SK-N-SH (cell line): ENCODE data around the gene C9orf43. TPM values are rescaled to one million over a fixed set of nuclear protein-coding genes. Genes with fewer than 3 reads are reported as not detected.

Experiments used
- CTCF ChIA-PET: fragments of 300-600, 350-600 bp; formaldehyde crosslinking; extraction: SDS; loops from one replicate; lab custom pipeline; 2021; lab: Yijun Ruan, JAX
- POLR2A ChIA-PET: fragments of 350-600 bp; sonication (Branson Sonifier 250); formaldehyde crosslinking; extraction: SDS; loops from one replicate; lab custom pipeline; 2020; ENCODE audit warnings: antibody characterized with exemption, inconsistent platforms; lab: Yijun Ruan, JAX
- DNase-seq: peaks from one replicate; pipeline ENCODE4 v3.0.0; 2012
- H2AFZ ChIP-seq: fragments of 200-600 bp; sonication (generic); 2 replicates; pipeline ENCODE4 v1.8.1; 2016; ENCODE audit warnings: antibody characterized with exemption, mild to moderate bottlenecking, low read depth
- H3F3A ChIP-seq: fragments of 200-600 bp; sonication (generic); replicated peaks from 2 replicates; pipeline ENCODE3; 2016; ENCODE audit warnings: antibody characterized with exemption, mild to moderate bottlenecking; ENCODE audit not compliant: insufficient read depth
- H3K27ac ChIP-seq, 2 experiments: fragments of 200-500 bp in 1 of 2; fragments of 200-600 bp in 1 of 2; sonication (Bioruptor generic) in 1 of 2; sonication (generic), shearing (Covaris generic) in 1 of 2; 2 replicates each; pipeline versions ENCODE4 v1.5.1 to v1.6.1; 2014 to 2016; ENCODE audit warnings: low read depth in 2 of 2, inconsistent platforms in 1 of 2, low read length in 1 of 2, mild to moderate bottlenecking in 1 of 2, mixed read lengths in 1 of 2
- H3K27me3 ChIP-seq: fragments of 200-600 bp; sonication (generic), shearing (Covaris generic); 2 replicates; pipeline ENCODE4 v1.6.1; 2016; ENCODE audit warnings: mixed run types; ENCODE audit not compliant: insufficient read depth
- H3K36me3 ChIP-seq, 2 experiments: fragments of 200-500 bp in 1 of 2; fragments of 200-600 bp in 1 of 2; sonication (Bioruptor generic) in 1 of 2; sonication (generic) in 1 of 2; replicated peaks in 1 of 2; 2 replicates each; pipeline versions ENCODE3 to v1.5.1; 2014 to 2016; ENCODE audit warnings: low read length in 1 of 2, mild to moderate bottlenecking in 1 of 2; ENCODE audit not compliant: insufficient read depth in 2 of 2, control insufficient read depth in 1 of 2
- H3K4me1 ChIP-seq, 2 experiments: fragments of 200-500 bp in 1 of 2; fragments of 200-600 bp in 1 of 2; sonication (Bioruptor generic) in 1 of 2; sonication (generic), shearing (Covaris generic) in 1 of 2; 2 replicates each; pipeline versions ENCODE4 v1.5.1 to v1.6.1; 2014 to 2016; ENCODE audit warnings: low read depth in 1 of 2, low read length in 1 of 2, mixed run types in 1 of 2; ENCODE audit not compliant: insufficient read depth in 2 of 2, control insufficient read depth in 1 of 2
- H3K4me2 ChIP-seq: fragments of 200-600 bp; sonication (generic), shearing (Covaris generic); 2 replicates; pipeline ENCODE4 v1.6.1; 2017; ENCODE audit warnings: mixed run types
- H3K4me3 ChIP-seq, 2 experiments: fragments of 200-500 bp in 1 of 2; fragments of 200-600 bp in 1 of 2; sonication (Bioruptor generic) in 1 of 2; sonication (generic), shearing (Covaris generic) in 1 of 2; 2 replicates each; pipeline versions ENCODE4 v1.5.1 to v1.8.1; 2014 to 2016; ENCODE audit warnings: low read depth in 2 of 2, inconsistent platforms in 1 of 2, low read length in 1 of 2, mild to moderate bottlenecking in 1 of 2, mixed read lengths in 1 of 2, moderate library complexity in 1 of 2
- H3K79me2 ChIP-seq: fragments of 200-600 bp; sonication (generic); 2 replicates; pipeline ENCODE4 v1.8.1; 2017; ENCODE audit warnings: mild to moderate bottlenecking; ENCODE audit not compliant: insufficient read depth
- H3K9ac ChIP-seq: fragments of 200-600 bp; sonication (generic); 2 replicates; pipeline ENCODE4 v1.6.1; 2017; ENCODE audit warnings: mixed run types
- H3K9me2 ChIP-seq: fragments of 200-600 bp; sonication (generic); 2 replicates; pipeline ENCODE4 v1.6.1; 2017; ENCODE audit warnings: mixed run types
- H3K9me3 ChIP-seq: fragments of 200-600 bp; sonication (generic); 2 replicates; pipeline ENCODE4 v1.6.1; 2017; ENCODE audit warnings: mixed run types, mild to moderate bottlenecking, moderate library complexity
- H4K20me1 ChIP-seq: fragments of 200-600 bp; sonication (generic); 2 replicates; pipeline ENCODE4 v1.6.1; 2017; ENCODE audit warnings: mild to moderate bottlenecking, mixed run types; ENCODE audit not compliant: insufficient read depth
- CHD2 ChIP-seq: fragments of 150-350 bp; IDR thresholded peaks from 2 replicates; pipeline ENCODE4 v1.6.1; 2018; ENCODE audit warnings: low read length; ENCODE audit not compliant: partially characterized antibody
- ELF1 ChIP-seq: IDR thresholded peaks from 2 replicates; pipeline ENCODE4 v1.4.0; 2012
- EZH2phosphoT487 ChIP-seq: fragments of 200-600 bp; sonication (generic); IDR thresholded peaks from 2 replicates; pipeline ENCODE4 v1.6.1; 2017; ENCODE audit warnings: low read depth, mixed run types, mild to moderate bottlenecking, antibody characterized with exemption, moderate library complexity, borderline replicate concordance
- FOXM1 ChIP-seq: IDR thresholded peaks from 2 replicates; pipeline ENCODE4 v1.4.0; 2012; ENCODE audit warnings: low read depth, mild to moderate bottlenecking
- GABPA ChIP-seq: IDR thresholded peaks from 2 replicates; pipeline ENCODE4 v1.4.0; 2012; ENCODE audit warnings: low read depth, mild to moderate bottlenecking
- JUND ChIP-seq: IDR thresholded peaks from 2 replicates; pipeline ENCODE4 v1.4.0; 2012
- MEF2A ChIP-seq: IDR thresholded peaks from 2 replicates; pipeline ENCODE4 v1.4.0; 2012; ENCODE audit warnings: low read depth, borderline replicate concordance
- NRF1 ChIP-seq: IDR thresholded peaks from 2 replicates; pipeline ENCODE4 v1.6.1; 2012; ENCODE audit warnings: low read depth, mild to moderate bottlenecking, low read length
- RAD21 ChIP-seq: IDR thresholded peaks from 2 replicates; pipeline ENCODE4 v1.6.1; 2012; ENCODE audit warnings: mild to moderate bottlenecking, low read length
- RCOR1 ChIP-seq: fragments of 150-350 bp; IDR thresholded peaks from 2 replicates; pipeline ENCODE4 v1.6.1; 2017; ENCODE audit warnings: antibody characterized with exemption, low read length
- REST ChIP-seq: IDR thresholded peaks from 2 replicates; pipeline ENCODE4 v1.6.1; 2012; ENCODE audit warnings: mild to moderate bottlenecking, low read depth, low read length, moderate library complexity
- RFX5 ChIP-seq: IDR thresholded peaks from 2 replicates; pipeline ENCODE4 v1.6.1; 2012; ENCODE audit warnings: mild to moderate bottlenecking, improper control_type of control experiment, low read length
- SIN3A ChIP-seq: IDR thresholded peaks from 2 replicates; pipeline ENCODE4 v1.6.1; 2012; ENCODE audit warnings: low read depth, mild to moderate bottlenecking, low read length, moderate library complexity, borderline replicate concordance
- TEAD4 ChIP-seq: IDR thresholded peaks from 2 replicates; pipeline ENCODE4 v1.4.0; 2012; ENCODE audit warnings: mild to moderate bottlenecking, borderline replicate concordance; ENCODE audit not compliant: insufficient read depth
- USF2 ChIP-seq: fragments of 150-350 bp; IDR thresholded peaks from 2 replicates; pipeline ENCODE4 v1.6.1; 2017; ENCODE audit warnings: antibody characterized with exemption, low read length, low read depth, borderline replicate concordance
- YY1 ChIP-seq: IDR thresholded peaks from 2 replicates; pipeline ENCODE4 v1.4.0; 2012; ENCODE audit warnings: low read depth, mild to moderate bottlenecking
- WGBS: methylation state at CpG from one replicate; pipeline ENCODE4 v1.1.6; 2017; ENCODE audit warnings: low lambda C conversion rate; 5-methylcytosine and 5-hydroxymethylcytosine counted together
- polyA plus RNA-seq, 3 experiments: library from polyadenylated mRNA; depleted of rRNA; stranded (reverse); fragments of >200 nt; gene quantifications; 2 replicates each; pipeline ENCODE4 v1.2.3, GENCODE V29; 2012

C9orf43 gene
- polyA plus RNA-seq, 1 of the 3 experiments (the other 2 are of a cell fraction), result 0.58 TPM

GRCh38 chr9:113390192-113390960 is 20.2 kb upstream of the C9orf43 start:
- H4K20me1 ChIP-seq, result no peaks in the 10 kb centered on the region
- H2AFZ ChIP-seq, result no peak overlapping the region
- peaks cover 4 to 18% of the 10 kb centered on the region in 2 experiments for H3K36me3 ChIP-seq
- H3K9me3 ChIP-seq, result no peaks in the 10 kb centered on the region
- peak; percentile 3 for DNase-seq
- H3K4me1 ChIP-seq, result no peaks in the 10 kb centered on the region
- H3K27ac ChIP-seq, result no peak overlapping the region
- H3K79me2 ChIP-seq, result no peaks in the 10 kb centered on the region
- 96% methylated on average over 14 of the region's 17 CpGs for WGBS
- no peaks in the 10 kb centered on the region for H3K9me2 ChIP-seq
- no peak overlapping the region for H3K9ac ChIP-seq
- no peaks in the 10 kb centered on the region for H3F3A ChIP-seq
- H3K4me3 ChIP-seq, result no peak overlapping the region
- POLR2A ChIA-PET, result no interaction called here
- no peak for TF ChIP-seq JUND
- no peak for TF ChIP-seq EZH2phosphoT487
- no peak for TF ChIP-seq RAD21
- no peak for TF ChIP-seq MEF2A
- TF ChIP-seq SIN3A, result no peak
- no peak for TF ChIP-seq TEAD4
- no peak for TF ChIP-seq REST
- TF ChIP-seq ELF1, result no peak
- no peak for TF ChIP-seq RCOR1
- TF ChIP-seq USF2, result no peak
- TF ChIP-seq RFX5, result no peak
- no peak for TF ChIP-seq NRF1
- TF ChIP-seq FOXM1, result no peak
- no peak for TF ChIP-seq YY1
- TF ChIP-seq GABPA, result no peak
- no peak for TF ChIP-seq CHD2
- CTCF ChIA-PET, result no interaction called here
- H3K4me2 ChIP-seq, result no peak overlapping the region
- H3K27me3 ChIP-seq, result no peaks in the 10 kb centered on the region
